ENCODE results near the gene PHACTR3.

GRCh38 chr20:59806578-59806975 is 202.2 kb downstream of the PHACTR3 start:
- no peak for TF ChIP-seq CTCF (IDR thresholded peaks at IDR 0.05)
- TF ChIP-seq POLR2A (IDR thresholded peaks at IDR 0.05): no peak
- no peak for TF ChIP-seq POLR2AphosphoS5 (IDR thresholded peaks at IDR 0.05)

All from prostate gland (tissue), 2 donors.